HG02678 (cell line): Measurements from ENCODE around the gene CASQ2.
A peak's percentile ranks its signal among the peaks of the same experiment; 100 is the strongest.

Experiments
- ATAC-seq: cut with Tn5 transposase; IDR thresholded peaks from one replicate; pipeline ENCODE4 v1.9.1; 2021; ENCODE audit warnings: mild to moderate bottlenecking, moderate library complexity; ENCODE audit not compliant: unreplicated experiment

CASQ2 gene

DNA sequence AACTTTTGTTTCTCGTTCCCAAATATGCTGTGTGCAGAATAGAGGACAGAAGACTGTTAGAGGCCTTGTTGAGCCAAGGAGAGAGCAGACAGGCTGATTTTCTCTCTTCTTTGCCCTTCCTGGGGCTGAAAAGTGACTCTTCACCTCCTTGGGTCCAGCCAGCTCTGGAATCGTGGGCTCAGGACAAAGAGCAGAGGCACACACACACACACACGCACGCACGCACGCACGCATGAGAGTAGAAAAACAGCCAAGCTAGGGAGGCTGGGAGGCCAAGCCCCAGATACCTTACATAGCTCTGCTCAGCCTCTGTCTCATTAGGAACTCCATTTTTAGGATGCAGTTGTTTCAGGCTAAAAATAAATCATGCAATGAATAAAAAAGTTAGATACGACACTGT, at the start of gene CASQ2:
Gene CASQ2 (minus strand): TSS at position 166 of the 400 bp plus-strand sequence. CDS start 173 bp downstream, outside the sequence.
- ATAC-seq = no peak

GRCh38 chr1:115815694-115816093, 47.2 kb upstream of the CASQ2 start:
- ATAC-seq = no peak

DNA sequence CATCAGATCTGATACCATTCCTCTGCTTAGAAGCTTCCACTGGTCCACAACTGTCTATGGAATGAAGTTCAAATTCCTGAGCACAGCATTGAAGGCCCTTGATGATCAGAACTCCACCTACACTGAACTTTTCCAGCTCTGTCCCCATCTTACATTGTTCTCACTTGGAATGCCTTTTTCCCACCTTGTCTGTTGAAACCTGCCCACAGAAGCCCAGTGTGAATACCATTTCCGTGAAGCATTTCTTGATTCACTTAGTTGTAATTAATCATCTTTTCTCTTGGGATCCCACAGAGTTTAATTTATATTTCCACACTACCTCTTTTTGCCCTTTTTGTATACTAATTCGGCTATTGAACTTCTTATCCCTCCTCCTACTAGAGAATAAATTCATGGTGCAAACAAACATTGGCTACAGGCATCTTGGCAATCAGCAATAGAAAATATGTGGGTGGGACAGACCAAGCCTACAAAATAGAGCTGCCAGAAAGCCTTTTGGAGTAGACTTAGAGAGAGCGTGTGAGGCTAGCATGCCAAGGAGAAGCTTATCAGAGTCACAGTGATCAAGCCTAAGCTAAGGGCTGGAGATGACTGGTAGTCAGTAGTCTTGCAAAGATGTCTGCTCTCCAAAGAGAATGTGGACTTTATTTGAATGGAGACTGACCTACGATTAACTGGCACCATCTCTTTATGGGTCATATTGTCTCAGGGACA, 46.3 kb upstream of the CASQ2 start:
- ATAC-seq = no peak

DNA sequence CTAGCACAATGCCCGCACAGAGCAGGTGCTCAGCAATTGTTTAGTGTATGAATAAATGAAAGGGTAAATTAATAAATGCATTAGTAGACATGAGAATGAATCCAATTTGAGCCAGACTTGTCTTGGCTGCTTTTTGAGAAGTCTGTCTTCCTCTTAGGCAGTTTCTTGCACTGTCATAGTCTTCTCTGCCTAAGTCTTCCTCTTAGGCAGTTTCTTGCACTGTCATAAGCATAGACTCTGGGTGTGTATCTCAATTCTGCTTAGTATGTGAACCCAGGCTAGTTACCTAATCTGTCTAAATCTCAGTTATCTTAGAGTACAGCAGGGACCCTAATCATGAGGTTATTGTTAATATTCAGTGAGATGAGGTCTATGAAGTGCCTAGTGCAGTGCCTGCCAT, 45.2 kb upstream of the CASQ2 start:
- ATAC-seq = no peak

DNA sequence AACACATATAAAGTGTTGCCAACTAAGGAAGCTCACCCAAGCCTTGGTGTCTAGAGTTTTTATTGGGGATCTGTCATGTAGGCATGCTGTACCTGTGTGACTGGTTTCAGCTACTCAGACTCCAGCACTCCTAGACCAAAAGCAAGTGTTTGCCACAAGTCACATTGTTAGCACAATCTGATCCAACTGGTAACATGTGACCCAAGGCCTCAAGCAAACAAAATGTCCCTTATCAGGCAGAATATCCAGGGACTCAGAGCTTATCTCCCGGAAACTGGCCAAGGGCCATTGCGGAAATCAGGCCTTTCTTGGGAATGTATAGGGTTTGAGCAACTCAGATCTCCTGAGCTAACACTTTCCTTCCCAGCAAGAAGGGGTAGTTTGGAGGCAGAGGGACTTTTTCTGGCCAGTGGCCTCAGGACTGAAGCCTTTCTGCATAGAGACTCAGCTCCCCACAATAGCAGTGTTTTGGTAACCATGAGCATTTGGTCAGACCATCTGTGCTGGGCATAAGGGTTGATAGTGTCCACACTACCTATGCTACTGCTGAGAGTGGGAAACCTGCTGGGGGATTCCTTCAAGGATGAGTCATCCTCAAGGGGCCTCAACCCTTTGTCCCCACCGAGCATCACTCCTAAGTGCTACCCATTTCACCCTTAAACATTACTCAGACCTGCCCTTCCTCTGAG, 42.8 kb upstream of the CASQ2 start:
- ATAC-seq = no peak

- ATAC-seq = no peak
Observed at GRCh38 chr1:115810609-115811008, 42.1 kb upstream of the CASQ2 start.

GRCh38 chr1:115809847-115810246, 41.3 kb upstream of the CASQ2 start:
- ATAC-seq = no peak

- no peak for ATAC-seq
Observed at GRCh38 chr1:115809076-115809475, 40.6 kb upstream of the CASQ2 start.

DNA sequence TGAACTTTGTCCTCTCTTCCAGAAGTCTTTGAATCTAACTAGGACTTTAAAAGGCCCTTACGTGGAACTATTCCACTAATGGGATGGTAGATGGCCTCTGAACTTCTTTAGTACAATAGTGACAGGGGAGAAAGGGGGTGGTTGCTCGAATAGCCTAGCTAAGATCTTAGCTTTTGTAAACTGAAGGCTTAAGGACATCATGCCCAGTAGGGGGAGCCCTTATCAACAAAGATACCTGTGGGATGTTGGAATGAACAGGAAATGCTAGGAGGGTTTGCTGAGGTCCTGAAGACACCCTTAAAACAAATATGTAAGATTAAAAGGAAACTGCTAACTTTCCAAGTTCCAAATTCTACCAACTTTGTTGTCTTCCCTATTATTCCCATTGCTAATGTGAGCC, 39.2 kb upstream of the CASQ2 start:
- ATAC-seq = peak; percentile 66

DNA sequence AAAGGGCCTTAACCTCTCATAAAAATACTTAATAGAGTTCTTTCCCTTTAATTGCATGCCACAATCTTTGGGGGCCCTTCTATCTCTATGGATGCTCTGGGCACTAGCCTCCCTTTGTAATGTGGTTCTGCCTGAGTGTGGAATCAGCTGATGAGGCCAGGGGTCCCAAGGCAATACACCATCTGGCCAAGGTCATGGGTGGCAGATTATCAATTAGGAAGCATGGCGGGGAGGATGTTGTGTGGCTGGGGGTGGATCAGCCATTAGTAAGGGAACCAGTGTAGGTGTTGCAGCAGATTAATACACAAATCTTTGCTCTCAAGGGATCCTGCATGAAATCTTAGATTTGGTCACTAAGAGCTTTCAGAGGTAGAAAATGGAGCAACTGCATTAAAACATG, 37.1 kb upstream of the CASQ2 start:
- no peak for ATAC-seq

- ATAC-seq = no peak
Observed at GRCh38 chr1:115802416-115802815, 33.9 kb upstream of the CASQ2 start.

GRCh38 chr1:115797486-115797885, 29.0 kb upstream of the CASQ2 start:
- ATAC-seq = no peak

DNA sequence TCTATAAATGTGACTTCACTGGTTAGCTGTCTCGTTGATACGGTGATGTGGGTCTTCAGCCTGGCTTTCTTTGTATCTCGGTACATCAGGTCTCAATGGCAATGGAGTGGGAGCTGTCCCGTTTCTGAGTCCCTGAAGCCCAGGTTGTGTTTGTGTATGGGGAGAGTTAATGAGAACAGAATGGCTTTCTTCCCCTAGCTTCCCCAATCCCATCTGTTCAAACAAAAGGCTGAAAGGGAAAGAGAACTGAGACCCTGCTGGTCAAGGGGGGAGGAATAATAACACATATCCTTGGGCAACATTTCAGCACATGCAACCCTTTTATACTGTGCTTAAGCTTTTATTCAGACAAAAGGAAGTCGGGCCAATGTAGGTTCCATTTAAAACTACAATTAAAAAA, 28.4 kb upstream of the CASQ2 start:
- ATAC-seq = no peak

- ATAC-seq = no peak
Observed at GRCh38 chr1:115796036-115796435, 27.5 kb upstream of the CASQ2 start.

DNA sequence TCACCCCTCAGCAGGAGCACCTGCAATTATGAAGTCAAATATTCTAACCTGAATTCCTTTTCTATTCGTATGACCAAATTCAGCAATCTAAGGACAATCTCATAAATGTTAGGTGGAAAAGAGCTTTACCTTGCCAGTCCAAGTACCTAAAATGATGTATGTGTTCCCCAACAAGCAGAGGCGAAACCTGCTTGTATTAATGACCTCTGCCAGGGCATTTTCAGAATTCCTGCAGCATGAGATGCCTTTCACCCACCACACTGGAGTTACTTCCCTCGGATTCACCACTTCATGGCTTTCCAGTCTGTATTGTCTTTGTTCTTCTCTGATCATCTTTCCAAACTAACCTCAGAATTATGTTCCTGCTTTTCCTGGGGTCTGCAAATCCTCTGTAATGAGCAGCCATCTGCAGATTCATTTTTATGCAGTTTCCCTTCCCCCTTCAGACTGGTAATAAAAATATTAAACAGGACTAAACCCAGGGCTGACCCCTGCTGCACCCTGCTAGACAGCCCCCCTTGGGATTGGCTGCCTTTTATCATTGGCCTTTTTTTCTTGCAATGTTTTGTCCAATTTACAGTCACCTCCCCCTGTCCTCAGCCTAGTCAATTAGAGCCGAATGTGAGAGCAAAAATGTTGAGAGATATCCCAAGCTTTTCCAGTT, 26.6 kb upstream of the CASQ2 start:
- ATAC-seq = no peak

GRCh38 chr1:115793162-115793561, 24.6 kb upstream of the CASQ2 start:
- ATAC-seq = no peak

DNA sequence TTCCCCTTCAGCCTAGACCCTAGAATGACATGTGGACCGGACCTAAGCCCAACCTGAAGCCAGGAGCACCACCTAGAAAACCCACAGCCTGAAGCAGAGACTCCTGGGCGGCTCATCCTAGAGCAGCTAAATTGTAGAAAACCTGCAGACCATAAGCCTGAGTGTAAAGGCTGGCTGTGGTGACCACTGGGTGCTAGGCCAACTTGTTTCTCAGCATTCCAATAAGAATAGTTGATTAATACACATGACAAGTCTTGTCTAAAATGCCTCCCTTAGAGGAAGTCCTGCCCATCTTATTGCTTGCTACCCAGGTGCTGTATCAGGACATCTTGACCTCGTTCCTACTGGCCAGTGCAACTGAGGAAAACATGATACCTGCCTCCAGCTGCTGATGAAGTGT, 23.3 kb upstream of the CASQ2 start:
- ATAC-seq = no peak

DNA sequence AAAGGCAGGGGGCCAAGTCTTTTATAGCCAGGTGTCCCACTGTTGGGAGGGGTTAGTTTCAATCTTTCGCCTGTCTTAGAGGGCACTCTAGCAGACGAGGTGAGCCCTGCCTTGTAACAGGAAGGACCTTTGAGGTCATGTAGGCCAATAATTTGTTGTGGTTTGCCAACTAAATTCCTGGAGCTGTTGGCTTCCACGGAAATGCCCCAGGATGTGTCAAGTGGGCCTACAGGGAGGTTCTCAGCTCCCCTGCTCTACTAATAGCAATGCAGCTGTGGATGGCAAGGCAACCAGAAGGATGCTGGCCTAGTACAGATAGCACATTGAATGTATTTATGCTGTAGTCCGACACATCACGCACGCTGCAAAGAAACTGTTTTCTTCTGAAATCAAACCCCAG, 22.3 kb upstream of the CASQ2 start:
- ATAC-seq = no peak

GRCh38 chr1:115790356-115790755, 21.8 kb upstream of the CASQ2 start:
- no peak for ATAC-seq

DNA sequence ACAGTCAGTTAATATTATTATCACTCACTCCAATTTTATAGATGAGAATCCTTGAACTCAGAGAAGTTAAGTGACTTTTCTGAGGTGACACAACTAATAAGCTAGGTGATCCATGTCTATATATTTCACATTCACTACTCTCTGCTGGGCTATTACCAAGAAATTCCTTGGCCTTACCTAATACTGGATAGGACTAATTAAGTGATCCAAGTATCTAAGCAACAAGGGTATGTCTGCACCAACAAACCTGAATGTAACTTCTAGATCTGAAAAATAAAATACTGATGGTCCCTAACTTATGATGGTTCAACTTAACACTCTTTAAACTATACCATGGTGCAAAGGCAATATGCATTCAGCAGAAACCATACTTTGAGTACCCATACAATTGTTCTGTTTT, 14.8 kb upstream of the CASQ2 start:
- no peak for ATAC-seq

DNA sequence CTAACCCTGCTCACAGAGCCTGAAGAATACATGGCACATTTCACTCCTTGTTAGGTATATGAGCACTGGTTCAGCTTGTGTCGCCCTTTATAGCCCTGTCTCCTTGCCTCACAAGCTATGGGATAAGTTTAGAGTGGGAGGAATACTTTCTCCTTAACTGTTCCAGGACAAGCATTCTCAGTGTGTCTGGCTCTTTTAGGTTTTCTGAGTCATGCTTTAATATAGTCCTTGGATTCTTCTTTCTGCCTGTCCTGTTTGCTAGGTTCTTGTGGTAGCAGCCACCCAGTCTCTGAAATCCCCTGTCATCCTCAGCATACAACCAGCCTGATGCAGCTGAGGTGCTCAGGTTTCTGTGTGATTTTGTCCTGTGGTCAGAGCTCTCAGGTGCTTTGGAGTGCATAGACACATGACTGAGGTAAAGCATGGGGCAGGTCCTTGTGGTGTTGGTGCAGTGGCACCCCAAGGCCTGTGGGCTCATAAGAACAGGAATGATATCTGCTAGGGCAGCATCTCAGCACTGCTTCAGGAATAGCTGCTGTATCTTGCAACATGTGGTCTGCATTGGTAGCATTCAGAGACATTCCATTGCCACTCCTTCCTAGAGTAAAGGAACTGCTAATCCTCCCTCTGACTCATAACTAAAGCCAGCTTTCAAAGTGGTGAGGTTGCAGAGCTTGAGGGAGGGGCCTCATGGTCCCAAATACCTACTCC, 14.2 kb upstream of the CASQ2 start:
- no peak for ATAC-seq
